ENCODE data around the gene NACA2.

GRCh38 chr17:61594294-61594825, 3.3 kb upstream of the NACA2 start:
- TF ChIP-seq, protein P1, sequence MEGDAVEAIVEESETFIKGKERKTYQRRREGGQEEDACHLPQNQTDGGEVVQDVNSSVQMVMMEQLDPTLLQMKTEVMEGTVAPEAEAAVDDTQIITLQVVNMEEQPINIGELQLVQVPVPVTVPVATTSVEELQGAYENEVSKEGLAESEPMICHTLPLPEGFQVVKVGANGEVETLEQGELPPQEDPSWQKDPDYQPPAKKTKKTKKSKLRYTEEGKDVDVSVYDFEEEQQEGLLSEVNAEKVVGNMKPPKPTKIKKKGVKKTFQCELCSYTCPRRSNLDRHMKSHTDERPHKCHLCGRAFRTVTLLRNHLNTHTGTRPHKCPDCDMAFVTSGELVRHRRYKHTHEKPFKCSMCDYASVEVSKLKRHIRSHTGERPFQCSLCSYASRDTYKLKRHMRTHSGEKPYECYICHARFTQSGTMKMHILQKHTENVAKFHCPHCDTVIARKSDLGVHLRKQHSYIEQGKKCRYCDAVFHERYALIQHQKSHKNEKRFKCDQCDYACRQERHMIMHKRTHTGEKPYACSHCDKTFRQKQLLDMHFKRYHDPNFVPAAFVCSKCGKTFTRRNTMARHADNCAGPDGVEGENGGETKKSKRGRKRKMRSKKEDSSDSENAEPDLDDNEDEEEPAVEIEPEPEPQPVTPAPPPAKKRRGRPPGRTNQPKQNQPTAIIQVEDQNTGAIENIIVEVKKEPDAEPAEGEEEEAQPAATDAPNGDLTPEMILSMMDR (optimal IDR thresholded peaks at IDR 0.05 in 1 of 3, IDR thresholded peaks at IDR 0.05 in 1 of 3, conservative IDR thresholded peaks at IDR 0.05 in 1 of 3; ENCODE audit: extremely low read depth in 1 of 3, insufficient read depth in 2 of 3, low read length in 3 of 3), result no peak
- no peak for TF ChIP-seq EZH2 (IDR thresholded peaks at IDR 0.05; ENCODE audit: low read length)

Data from keratinocyte (primary cell).